Activated CD8-positive, alpha-beta memory T cell treated with anti-CD3 and anti-CD28 coated beads for 4 hours (primary cell): Measurements from ENCODE around the gene ZNF462.
"Not testable (repeated sequence)": the region's sequence is repeated elsewhere in the genome, so short reads cannot be mapped to it uniquely, and the experiment has no call there.

Experiments
- DNase-seq, 2 donors: peaks; one replicate each; pipeline ENCODE4 v3.0.0-alpha.2; 2020; ENCODE audit warnings: low read depth in 2 of 2

Gene ZNF462

DNA sequence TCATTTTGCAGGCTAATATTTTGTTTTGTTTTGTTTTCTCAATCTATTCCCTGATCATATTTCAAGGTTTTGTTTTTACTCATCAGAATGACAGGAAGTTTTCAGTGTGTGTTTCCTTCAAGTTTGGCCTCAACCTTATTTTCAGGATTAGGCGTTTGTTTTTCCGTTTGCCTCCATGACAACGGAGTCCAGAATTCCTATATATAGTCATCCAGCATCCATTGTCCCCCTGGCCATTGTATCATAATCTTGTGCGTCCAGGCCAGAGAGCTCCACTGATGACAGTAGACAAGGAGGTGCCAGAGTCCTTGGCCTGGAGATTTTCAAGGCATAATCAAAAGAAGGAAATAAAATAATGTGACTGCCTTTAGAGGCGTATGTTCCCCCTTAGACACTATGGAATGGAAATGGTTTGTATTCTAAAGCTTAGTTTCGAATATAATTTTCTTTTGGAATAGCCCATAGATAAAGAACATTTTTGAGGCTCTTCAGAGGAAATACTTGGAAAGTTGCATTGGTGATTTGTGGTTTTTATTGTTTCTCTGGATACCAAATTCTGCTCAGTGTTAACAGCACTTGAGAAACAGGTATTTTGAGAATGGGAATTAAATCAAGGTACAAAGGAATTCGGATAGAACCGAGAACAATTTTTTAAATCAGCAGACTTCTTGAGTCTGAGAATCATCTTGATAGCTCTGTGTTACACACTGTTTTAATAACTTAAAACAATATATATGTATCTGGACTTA is 99.8 kb downstream of the ZNF462 start:
- no peak for DNase-seq

DNA sequence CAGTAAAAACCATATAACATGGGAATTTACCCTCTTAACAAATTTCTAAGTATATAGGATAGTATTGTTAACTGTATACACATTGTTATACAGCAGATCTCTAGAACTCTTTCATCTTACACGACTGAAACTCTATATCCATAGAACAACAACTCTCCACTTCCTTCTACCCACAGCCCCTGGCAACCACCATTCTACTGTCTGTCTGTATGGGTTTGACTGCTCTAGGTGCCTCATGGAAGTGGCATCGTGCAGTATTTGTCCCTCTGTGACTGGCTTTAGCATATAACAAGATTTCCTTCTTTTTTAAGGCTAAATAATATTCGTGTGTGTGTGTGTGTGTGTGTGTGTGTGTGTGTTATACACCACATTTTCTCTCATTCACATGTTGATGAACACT is 100.7 kb downstream of the ZNF462 start:
- no peak for DNase-seq

DNA sequence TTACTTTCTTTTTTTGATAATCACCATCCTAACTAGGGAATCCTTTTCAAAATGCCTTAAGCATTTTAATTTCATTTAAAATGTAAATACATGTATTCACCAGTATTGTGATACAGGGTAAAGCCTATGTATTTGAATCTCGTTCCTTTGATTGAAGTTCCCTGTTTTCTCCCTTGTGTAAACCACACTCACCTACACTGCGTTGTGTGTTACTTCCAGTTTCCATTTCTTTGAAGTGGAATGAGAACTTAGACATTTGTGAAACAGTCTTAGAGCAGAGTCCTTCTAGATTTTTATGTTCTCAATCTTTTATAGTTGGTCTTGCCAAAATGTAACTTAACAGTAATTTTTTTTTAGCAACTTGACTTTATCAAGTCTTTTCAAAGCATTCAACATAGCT is 101.4 kb downstream of the ZNF462 start:
- DNase-seq, result no peak

DNA sequence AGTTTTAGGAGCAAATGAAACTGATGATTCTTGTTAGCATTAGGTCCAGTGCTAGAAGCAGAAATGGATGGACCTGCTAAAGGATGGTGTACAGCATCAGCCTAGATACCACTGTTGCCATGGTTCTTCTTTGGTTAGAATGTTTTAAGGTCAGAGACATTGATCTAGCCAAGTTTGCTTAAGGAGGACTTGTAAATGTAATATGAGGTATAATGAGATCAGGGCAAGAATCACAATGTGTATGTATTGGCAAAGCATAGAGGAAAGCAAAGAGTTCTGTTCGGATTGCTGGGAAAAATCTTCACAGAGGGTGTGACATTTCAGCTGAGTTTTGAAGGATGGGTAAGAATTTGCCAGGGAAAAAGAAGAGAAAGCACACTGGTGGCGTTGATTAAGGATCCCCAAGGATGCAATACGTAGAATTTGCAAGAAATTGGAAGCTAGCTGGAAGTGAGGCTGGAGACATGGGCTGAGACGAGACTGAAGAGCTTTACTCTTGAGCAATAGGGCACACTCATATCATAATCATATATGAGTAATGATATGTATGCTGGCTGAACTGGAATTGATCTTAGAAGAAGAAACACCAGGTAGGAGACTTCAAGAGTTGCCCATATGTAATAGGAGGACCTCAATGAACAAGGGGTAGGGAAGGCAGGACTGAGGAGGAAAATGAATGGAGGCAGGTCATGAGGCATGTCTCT is 102.0 kb downstream of the ZNF462 start:
- no peak for DNase-seq

DNA sequence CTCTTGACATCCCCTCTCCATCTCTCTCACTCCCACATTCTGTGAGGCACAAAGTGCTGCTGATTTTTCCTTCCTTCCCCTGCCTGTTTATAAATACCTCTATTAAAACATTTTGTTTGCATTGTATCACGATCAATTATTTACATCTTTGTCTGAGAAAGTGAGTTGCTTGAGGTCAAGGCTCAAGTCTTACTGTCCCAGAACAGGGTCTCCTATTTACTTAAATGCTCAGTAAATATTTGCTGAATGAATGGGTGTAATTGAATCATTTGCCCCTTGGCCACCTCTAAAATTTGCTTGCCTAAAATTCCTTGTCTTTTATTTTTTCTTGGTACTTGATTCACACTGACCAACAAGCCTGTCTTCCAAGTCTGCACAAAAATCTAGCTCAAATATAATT is 103.5 kb downstream of the ZNF462 start:
- no peak for DNase-seq

DNA sequence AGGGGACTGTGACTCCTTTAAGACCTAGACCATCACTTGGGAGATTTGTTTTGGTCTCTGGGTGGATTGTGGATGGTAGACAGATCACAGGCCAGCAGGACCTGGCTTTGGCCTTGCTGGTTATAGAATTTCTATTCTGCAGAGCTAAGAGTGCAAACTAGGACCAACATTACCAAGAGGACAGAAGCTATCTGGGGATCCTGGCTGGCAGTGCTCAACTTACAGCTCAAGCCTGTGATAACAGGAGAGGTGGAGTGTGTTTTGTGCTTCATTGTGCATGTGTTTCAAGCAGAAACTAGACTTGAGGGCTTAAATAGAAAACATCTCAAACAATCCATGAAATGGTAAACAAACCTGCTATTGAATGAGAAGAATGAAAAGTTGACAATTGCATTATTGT is 106.7 kb downstream of the ZNF462 start:
- DNase-seq, result no peak

DNA sequence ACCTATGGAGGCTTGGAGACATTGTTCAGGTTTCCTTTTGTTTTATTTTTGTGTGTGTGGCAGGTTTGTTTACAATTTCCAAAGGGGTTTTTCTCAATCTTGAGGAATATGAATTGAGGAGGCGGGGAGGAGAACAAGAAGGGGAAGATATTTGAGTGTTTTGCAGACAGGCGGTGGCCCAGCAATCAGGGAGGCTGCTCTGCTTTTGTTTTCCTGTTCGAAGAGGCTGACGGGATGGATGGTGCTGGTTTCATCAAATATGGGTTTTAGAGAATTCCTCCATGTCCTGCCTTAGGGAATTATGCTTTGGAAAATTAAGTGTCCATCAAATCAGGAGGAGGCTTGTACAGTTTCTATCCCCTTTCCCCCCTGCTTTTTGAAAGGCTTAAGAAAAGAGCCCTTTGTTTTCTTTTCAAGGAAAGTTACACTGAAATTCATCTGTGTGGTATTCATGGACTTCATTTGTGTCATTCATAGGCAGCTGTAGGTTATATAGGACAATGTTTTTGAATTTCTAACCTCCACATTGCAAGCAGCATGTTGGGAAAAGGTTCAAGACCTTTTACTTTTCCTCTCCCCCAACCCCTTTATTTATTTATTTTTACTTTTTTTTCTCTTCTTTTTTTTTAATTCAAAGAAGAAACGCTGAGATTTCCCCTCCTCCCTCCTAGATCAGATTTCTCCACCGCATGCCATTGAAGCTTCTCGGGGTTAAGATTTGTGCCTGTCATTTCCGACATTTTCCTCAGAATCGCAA is 107.4 kb downstream of the ZNF462 start:
- no peak for DNase-seq

DNA sequence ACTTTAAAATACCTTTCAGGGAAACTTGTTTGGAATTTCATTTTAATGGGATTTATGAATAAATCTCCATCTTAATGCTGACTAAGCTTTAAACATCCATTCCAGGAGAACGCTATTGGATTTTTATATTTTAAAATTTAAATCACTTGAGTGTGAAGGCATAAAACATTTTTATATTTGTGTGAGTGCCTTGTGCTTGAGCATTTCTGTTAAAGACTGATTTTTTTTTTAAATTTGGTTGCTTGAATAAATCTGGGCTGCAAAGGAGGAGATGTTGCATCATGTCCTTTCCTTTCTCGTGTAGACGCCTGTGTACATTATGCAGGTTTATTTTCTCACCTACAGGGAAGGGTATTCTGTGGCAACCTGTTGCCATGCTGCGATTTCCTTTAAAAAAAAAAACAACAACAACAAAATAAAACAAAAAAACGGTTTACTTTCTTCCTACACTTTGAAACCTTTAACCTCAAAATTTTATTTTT is 108.1 kb downstream of the ZNF462 start:
- DNase-seq, result no peak

DNA sequence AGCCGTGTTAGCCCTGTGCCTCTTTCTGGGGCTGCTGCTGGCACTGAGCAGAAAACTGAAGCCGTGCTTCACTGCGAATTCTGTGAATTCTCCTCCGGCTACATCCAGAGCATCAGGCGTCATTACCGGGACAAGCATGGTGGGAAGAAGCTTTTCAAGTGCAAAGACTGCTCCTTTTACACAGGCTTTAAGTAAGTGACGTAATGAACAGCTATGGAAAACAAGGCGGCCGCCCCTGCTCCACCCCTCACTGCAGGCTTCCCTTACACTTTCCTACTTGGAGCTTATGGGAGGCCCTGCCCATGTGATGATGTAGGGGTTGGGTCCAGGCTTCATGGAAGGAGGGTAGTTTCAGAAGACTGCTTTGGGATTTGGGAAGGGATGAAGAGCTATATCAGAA is 109.1 kb downstream of the ZNF462 start:
- no peak for DNase-seq

DNA sequence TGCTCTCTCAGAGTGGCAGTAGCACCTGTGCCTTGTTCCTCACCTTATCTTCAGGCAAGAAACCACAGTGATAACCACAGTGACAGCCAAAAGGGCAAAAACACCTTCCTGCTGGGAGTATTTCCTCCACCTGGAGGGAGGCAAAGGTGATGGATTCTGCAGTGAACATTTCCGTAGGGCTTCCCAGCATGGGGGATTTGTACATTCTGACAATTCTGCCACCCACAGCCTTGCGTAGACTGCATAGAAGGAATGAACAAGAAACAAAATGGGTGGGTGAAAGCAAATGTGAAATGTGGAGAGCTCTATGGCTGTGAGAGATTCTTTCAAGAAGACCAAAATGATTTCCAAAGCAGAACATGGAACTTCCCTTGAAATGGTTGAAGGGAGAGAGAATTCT is 111.4 kb downstream of the ZNF462 start:
- no peak for DNase-seq

DNA sequence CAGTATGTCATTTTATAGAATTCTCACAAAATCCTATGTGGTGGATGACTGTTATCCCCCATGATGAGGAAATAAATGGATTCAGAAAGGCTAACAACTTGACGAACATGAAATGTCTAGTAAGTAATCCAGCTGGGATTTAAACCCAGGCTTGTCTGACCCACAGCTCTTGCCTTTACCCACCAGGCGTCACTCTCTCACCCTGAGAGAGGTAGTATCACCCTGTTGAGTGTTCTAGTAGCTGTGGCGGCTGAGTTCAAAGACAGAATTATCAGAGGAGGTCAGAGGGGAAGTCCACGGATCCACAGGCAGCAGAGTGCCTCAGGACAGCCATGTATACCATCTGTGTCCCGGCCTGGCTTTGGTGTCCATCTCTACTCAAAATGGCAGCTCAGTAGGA is 113.8 kb downstream of the ZNF462 start:
- no peak for DNase-seq

DNA sequence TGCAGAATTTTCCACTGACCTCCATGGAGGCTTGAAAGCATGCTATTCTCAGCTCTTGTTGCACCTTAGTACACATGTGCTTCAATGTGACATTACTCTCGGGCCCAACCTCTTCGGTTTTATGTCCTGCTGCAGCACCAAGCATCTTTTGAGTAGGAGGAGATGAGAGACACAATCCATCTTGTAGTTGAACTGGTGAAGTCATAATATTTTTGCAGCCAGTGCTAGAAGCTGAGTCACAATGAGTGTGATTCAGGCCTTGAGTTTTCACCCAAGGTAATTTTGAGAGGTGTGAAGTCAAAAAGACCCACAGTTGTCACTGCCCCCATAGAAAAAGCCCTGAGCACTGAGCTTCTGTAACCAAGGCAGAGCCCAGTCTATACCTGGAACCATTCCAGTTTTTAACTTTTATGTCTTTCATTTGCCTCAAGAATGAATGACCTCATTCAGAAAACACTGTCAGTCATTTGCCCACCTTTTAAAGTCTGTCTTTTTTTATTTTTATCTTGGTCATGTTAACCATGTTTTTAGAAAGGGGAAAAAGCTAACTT is 117.7 kb downstream of the ZNF462 start:
- no peak for DNase-seq

DNA sequence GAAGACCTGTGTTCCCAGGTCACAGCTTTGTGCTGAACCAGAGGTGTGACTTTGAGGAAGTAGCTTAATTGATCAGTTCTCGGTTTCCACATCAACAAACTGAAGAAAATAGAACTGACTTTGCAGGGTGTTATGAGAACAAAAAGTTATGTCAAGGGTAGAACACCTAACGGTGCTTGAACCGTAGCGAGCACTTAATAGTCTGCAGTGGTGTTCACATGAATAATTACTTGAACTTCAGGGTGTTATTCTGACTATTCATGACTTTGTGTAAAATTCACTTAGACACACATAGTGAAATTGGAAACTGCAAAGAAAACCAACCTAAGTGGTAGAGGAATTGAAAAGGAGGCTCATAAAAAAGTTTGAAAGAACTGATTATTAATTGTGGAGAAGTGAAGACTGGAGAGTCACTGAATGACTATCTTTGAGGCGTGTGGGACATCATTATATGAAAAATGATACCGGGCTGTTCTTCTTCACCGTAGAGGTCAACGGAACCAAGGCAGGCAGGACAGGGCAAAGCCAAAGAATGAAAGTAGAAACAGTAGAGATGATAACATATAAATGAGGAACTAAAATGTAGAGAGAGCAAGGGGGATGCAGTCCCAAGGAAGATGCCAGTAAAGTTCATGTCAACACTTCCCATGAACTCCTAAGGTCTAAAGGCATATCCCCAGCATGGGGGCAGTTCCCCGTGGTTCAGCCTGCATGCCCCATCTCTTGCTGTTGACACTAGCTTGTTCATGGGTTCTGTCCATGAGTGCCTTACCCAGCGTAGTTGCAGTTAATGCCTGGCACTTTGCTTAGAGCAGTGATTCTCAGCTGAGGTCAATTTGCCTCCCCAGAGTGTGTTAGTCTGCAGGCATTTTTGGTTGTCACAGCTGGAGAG is 118.7 kb downstream of the ZNF462 start:
- no peak for DNase-seq

DNA sequence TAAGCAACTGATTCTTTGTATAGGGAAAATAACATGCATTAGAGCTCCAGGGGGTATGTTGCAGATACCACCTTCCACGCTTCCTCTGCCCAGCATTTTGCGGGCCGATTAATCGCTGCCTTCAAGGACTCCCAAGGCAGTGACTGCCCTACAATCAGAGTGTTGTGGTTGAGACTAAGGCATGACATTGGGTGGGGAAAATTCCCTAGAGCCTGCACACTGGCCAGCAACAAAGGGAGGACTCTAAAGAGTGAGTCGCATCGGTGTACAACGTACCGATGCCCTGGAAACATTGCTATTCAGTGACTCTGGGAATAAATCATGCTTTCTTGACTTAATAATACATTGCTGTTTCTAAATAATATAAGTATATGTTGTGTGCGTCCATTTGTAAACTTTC is 119.7 kb downstream of the ZNF462 start:
- DNase-seq, result no peak

DNA sequence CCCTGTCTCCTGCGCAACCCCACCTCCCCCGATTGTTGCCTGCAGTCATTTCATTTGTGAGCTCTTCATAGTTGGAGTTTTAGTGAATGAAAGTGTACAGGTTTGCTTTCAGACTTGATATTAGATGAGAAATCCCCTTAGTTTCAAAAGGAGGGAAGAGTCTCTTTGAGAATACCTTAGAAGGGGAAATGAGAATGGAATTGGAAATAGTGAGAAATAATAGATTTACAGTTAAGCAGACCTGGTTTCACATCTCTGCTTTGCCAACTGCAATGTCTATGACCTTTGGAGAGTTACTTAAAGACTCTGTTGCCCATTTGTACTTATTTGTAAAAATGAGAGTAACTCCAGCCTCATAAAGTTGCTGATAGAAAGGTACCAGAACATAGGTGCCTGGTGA is 120.4 kb downstream of the ZNF462 start:
- no peak for DNase-seq

DNA sequence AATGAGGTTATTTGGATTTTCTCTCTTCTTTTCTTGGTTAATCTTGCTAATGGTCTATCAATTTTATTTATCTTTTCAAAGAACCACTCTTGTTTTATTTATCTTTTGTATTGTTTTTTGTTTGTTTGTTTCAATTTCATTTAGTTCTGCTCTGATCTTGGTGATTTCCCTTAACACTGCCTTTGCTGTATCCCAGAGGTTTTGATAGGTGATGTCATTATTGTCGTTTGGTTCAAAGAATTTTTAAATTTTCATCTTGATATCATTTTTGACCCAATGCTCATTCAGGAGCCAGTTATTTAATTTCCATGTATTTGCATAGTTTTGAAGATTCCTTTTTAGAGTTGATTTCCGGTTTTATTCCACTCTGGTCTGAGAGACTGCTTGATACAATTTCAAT is 126.9 kb downstream of the ZNF462 start:
- not testable (repeated sequence) for DNase-seq

DNA sequence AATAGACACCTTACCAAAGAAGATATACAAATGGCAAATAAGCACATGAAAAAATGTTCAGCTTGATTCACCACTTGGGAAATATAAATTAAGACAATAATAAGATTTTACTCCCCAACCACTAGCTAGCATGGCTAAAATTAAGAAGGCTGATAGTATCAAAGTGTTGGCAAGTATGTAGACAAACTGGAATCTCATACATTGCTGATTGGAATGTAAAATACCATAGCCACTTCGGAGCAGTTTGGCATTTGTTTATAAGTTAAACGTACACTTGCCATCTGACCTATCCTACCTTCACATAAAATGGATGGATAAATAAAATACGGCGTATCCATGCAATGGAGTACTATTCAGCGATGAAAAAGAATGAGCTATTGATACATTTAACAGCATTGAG is 129.2 kb downstream of the ZNF462 start:
- DNase-seq, result no peak

DNA sequence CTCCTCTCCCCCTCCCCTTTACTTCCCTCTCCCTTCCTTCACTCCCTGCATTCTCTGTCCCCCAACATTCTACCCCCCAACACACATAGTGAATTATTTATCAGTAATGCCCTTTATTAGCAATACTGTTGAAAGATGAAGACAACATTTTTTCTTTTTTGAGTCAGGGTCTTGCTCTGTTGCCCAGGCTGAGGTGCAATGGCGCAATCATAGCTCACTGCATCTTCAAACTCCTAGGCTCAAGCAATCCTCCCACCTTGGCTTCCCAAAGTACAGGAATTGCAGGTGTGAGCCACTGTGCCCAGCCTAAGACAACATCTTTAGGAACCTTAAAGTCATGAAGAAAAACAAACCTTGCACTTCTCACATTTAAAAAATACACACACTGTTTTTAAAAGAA is 130.6 kb downstream of the ZNF462 start:
- no peak for DNase-seq

DNA sequence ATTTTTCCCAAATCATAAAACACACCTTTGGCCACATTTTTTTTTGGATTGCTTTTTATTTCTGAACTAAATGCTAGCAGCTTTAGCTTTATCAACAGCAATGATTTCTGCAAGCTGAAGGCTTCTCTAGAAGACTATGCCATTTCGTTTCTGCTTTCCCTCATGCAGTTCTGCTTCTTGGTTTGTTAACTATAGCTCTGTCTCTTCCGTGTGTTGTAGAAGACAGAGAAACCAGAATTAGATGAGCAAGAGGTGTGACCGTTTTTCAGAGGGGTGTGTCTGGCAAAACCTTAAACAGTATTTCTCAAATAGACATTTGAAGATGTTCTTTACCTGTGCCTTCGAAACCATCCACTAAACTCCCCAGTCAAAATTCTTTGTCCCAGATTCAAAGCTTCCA is 131.5 kb downstream of the ZNF462 start:
- no peak for DNase-seq

DNA sequence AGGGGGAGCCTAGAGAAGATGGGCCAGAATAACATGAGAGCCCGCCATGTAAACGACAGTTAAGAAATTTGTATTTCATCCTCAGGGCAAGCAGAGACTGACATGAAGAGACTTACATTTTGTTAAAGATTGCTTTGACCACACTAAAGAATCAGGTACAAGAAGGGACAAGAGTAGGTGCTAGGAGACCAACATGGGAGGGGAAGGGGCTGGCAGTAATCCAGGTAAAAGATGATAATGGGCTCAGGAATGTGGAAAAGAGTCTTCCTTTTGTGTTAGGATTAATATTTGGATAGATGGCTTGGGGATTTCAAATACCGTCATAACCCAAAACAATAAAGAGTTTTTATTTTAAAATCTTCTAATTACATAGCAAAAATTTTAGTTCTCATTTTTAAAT is 137.3 kb downstream of the ZNF462 start:
- no peak for DNase-seq

DNA sequence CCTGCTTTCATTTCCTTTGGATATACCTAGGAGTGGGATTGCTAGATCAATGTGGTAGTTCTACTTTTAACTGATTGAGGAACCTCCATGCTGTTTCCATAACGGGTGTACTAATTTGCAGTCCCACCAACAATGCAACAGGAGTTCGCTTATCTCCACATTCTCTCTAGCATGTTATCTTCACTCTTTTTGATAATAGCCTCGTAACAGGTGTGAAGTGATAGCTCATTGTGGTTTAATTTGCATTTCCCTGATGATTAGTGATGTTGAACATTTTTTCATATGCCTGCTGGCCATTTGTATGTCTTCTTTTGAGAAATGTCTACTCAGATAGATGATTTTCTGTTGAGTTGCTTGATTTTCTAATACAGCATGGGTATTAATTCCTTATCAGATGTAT is 142.2 kb downstream of the ZNF462 start:
- no peak for DNase-seq
